Calu3 (cell line): ENCODE measurements around the gene AP1M1. TPM values are rescaled to one million over a fixed set of nuclear protein-coding genes. Genes with fewer than 3 reads are reported as not detected.

Experiments used
- BruUV-seq: library from RNA; stranded (reverse); fragments of 400-500 nt; replicated peaks from 2 replicates; lab custom pipeline; 2021; lab: Mats Ljungman, UMichigan
- CTCF ChIA-PET: fragments of 300-600 bp; sonication (Branson Sonifier 250); formaldehyde crosslinking; loops from one replicate; lab custom pipeline; 2022; ENCODE audit warnings: antibody characterized with exemption; lab: Charles Lee
- DNase-seq: peaks from one replicate; pipeline ENCODE4 v3.0.0; 2022
- H3K27ac Mint-ChIP-seq: one replicate; pipeline ENCODE4 v1.8.0; 2022; ENCODE audit warnings: mixed read lengths; ENCODE audit not compliant: unreplicated experiment
- H3K27me3 Mint-ChIP-seq: one replicate; pipeline ENCODE4 v1.8.0; 2022; ENCODE audit warnings: mixed read lengths; ENCODE audit not compliant: unreplicated experiment
- H3K36me3 Mint-ChIP-seq: one replicate; pipeline ENCODE4 v1.8.0; 2022; ENCODE audit warnings: mild to moderate bottlenecking, moderate library complexity, mixed read lengths; ENCODE audit not compliant: insufficient read depth, unreplicated experiment
- H3K4me1 Mint-ChIP-seq: one replicate; pipeline ENCODE4 v1.8.0; 2022; ENCODE audit warnings: mild to moderate bottlenecking, low read depth, mixed read lengths; ENCODE audit not compliant: unreplicated experiment
- H3K4me3 Mint-ChIP-seq: one replicate; pipeline ENCODE4 v1.8.0; 2022; ENCODE audit warnings: mild to moderate bottlenecking, low read depth, moderate library complexity, mixed read lengths; ENCODE audit not compliant: unreplicated experiment
- H3K9me3 Mint-ChIP-seq: one replicate; pipeline ENCODE4 v1.8.0; 2022; ENCODE audit warnings: low read depth, mixed read lengths; ENCODE audit not compliant: unreplicated experiment
- CTCF ChIP-seq: fragments of 200-600 bp; IDR thresholded peaks from one replicate; pipeline ENCODE4 v1.8.0; 2022; ENCODE audit warnings: antibody characterized with exemption; ENCODE audit not compliant: unreplicated experiment
- intact Hi-C: fragments of 100-400 bp; cut with micrococcal nuclease; formaldehyde crosslinking; loops from one replicate; pipeline ENCODE4 v1.10.0; 2022; ENCODE audit not compliant: unreplicated experiment
- total RNA-seq: library from RNA; stranded (reverse); gene quantifications from 2 replicates; pipeline ENCODE4 v1.2.3, GENCODE V29; 2022

The AP1M1 gene
- total RNA-seq, 1 experiment from 2014 or later, result 31.5 TPM

DNA sequence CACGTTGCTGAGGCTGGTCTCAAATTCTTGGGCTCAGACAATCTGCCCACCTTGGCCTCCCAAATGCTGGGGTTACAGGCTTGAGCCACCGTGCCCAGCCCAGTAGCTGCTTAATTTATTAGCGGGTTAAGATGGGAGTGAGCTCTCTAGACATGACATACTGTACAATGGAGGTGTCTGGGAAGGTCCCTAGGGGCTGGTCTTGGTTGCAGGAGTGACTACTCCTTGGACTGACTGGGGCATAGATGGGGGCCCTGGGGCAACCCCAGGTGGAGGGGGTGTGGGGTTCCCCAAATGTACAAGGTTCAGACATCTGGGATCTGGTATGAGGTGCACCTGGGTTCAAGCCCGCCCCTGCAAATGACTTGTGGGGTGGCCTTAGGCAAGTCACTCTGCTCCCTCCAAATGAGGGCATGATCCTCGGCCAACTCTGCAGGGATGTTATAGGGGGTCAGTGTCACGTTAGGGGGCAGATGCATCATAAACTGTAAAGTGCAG is 37.2 kb upstream of the AP1M1 start:
- intact Hi-C loops, result no loop called here
- H3K27ac Mint-ChIP-seq, result peak overlapping the region; percentile 85
- BruUV-seq, result no TSS peak
- peak overlapping the region; percentile 44 for H3K4me3 Mint-ChIP-seq
- no peaks in the 10 kb centered on the region for H3K27me3 Mint-ChIP-seq
- no peak for TF ChIP-seq CTCF
- peaks cover 10% of the 10 kb centered on the region for H3K4me1 Mint-ChIP-seq
- H3K9me3 Mint-ChIP-seq, result no peaks in the 10 kb centered on the region
- DNase-seq, result no peak
- CTCF ChIA-PET, result no interaction called here
- H3K36me3 Mint-ChIP-seq, result peaks cover 24% of the 10 kb centered on the region

DNA sequence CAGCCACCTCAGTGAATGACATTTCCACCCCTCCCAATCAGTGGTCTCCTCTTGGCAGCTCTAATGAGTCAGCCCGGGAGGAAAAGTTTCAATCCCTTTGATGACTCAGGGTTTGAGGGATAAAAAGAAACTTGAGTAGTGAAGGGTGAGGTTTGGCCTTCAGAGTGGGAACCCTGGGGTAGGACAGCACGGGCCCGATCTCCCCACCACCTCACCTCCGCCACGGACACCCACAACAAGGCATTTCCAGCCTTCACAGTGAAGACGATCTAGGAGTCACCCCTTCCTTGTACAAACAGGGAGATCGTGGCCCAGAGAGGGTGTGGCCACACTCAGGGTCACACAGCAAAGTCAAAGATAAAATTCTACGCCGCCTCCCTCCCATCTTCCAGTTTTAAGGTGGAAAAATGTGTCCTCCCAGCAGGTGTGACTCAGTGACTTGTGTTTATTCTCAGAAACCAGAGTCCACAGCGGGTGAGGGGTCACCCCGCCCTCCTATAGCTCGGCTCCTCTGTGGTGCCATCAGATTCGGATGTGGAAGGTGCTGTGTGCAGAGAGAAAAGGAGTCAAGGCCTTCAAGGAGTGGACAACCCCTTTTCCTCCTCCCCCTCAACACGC is 36.7 kb upstream of the AP1M1 start:
- TF ChIP-seq CTCF, result no peak
- BruUV-seq, result no TSS peak
- Mint-ChIP-seq H3K27me3 (no peaks in the 10 kb centered on the region), H3K4me1 (peaks cover 10% of the 10 kb centered on the region), H3K4me3 (peak overlapping the region; percentile 44), H3K9me3 (no peaks in the 10 kb centered on the region), H3K27ac (peak overlapping the region; percentile 85), H3K36me3 (peaks cover 24% of the 10 kb centered on the region)
- intact Hi-C loops, result no loop called here
- CTCF ChIA-PET, result interaction anchor here (0.8 to 1.0 kb wide), 2 partner anchors 14 to 24 kb away, joined by 3 to 4 read pairs; partner anchors contain the start of gene FAM32A
- peak; percentile 38 for DNase-seq

GRCh38 chr19:16161840-16162239 is 35.9 kb upstream of the AP1M1 start:
- peak; percentile 20 for DNase-seq
- CTCF ChIA-PET, result interaction anchor here (0.7 to 1.0 kb wide), 5 partner anchors 17 to 1197 kb away, joined by 3 to 9 read pairs (median 5); partner anchors contain the start of genes FAM32A and OR10H1
- Mint-ChIP-seq H3K27me3 (no peaks in the 10 kb centered on the region), H3K9me3 (no peaks in the 10 kb centered on the region), H3K4me1 (peaks cover 10% of the 10 kb centered on the region), H3K36me3 (peaks cover 24% of the 10 kb centered on the region), H3K27ac (no peak overlapping the region), H3K4me3 (no peak overlapping the region)
- no peak for TF ChIP-seq CTCF
- no TSS peak for BruUV-seq
- intact Hi-C loops, result no loop called here

DNA sequence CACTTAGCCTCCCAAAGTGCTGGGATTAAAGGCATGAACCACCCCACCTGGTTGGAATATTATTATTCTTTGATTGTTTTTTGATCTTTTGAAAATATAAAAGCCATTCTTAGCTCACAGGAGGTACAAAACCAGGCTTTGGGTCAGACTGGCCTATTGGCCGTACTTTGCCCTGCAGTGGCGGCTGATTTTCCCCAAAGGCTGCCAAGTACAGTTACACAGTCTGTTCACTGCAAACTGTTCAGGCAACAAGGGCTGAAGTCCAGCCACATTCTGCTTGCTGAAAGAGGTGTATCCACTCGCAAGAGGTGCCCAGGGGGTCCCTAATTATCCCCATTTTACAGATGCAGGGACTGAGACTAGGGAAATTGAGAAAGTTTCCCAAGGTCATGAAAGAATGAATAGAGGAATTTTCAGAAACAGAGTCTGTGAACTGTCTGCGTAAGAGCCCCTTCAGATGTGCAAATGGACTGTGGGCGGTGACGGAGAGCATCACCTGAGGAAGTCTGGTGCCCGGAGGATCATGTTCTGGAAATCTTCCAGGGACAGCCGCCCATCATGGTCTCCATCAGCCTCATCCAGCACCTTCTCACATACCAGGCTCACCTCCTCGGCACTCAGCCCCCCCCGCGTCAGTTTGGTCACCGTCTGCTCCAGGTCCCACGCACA is 33.4 kb upstream of the AP1M1 start:
- no peak for TF ChIP-seq CTCF
- Mint-ChIP-seq H3K27ac (no peak overlapping the region), H3K27me3 (no peaks in the 10 kb centered on the region), H3K36me3 (peaks cover 16% of the 10 kb centered on the region), H3K4me1 (peaks cover 10% of the 10 kb centered on the region), H3K4me3 (no peak overlapping the region), H3K9me3 (no peaks in the 10 kb centered on the region)
- intact Hi-C loops, result no loop called here
- CTCF ChIA-PET, result no interaction called here
- no TSS peak for BruUV-seq
- DNase-seq, result no peak
